NCI-H524 (cell line): Measurements from ENCODE around the gene LTN1.

ENCODE experiments used
- DNase-seq, 2 experiments: peaks; one replicate each; lab custom pipeline; 2025; lab: John Stamatoyannopoulos, UW

LTN1 gene

GRCh38 chr21:28882345-28882744 lies 110.3 kb downstream of the LTN1 start:
- DNase-seq, result no peak
